T-helper 2 cell (primary cell): ENCODE data around the gene MSI2.

ENCODE experiments used
- DNase-seq, 5 experiments: peaks; one replicate each; pipeline versions ENCODE4 v3.0.0 to v3.0.0-alpha.2; 2012 to 2022

The MSI2 gene

GRCh38 chr17:57549468-57549867 lies 293.1 kb downstream of the MSI2 start:
- no peak for DNase-seq

GRCh38 chr17:57550016-57550415 lies 293.7 kb downstream of the MSI2 start:
- DNase-seq = no peak

GRCh38 chr17:57550668-57551315 lies 294.5 kb downstream of the MSI2 start:
- DNase-seq = no peak

GRCh38 chr17:57551321-57552079 lies 295.2 kb downstream of the MSI2 start:
- no peak for DNase-seq

GRCh38 chr17:57552114-57552624 lies 295.8 kb downstream of the MSI2 start:
- no peak for DNase-seq

- DNase-seq = no peak
Observed at GRCh38 chr17:57553526-57553925, 297.2 kb downstream of the MSI2 start.

GRCh38 chr17:57553991-57554825 lies 297.9 kb downstream of the MSI2 start:
- no peak for DNase-seq

- DNase-seq = no peak
Observed at GRCh38 chr17:57554826-57555635, 298.7 kb downstream of the MSI2 start.

GRCh38 chr17:57555636-57556175 lies 299.4 kb downstream of the MSI2 start:
- no peak for DNase-seq

GRCh38 chr17:57556320-57556719 lies 300.0 kb downstream of the MSI2 start:
- no peak for DNase-seq

- no peak for DNase-seq
Observed at GRCh38 chr17:57556977-57557376, 300.7 kb downstream of the MSI2 start.

- DNase-seq = no peak
Observed at GRCh38 chr17:57557416-57557815, 301.1 kb downstream of the MSI2 start.

GRCh38 chr17:57557834-57558681 lies 301.7 kb downstream of the MSI2 start:
- DNase-seq = no peak

GRCh38 chr17:57559226-57559625 lies 302.9 kb downstream of the MSI2 start:
- no peak for DNase-seq

GRCh38 chr17:57559634-57560318 lies 303.5 kb downstream of the MSI2 start:
- no peak for DNase-seq

GRCh38 chr17:57560319-57560705 lies 304.0 kb downstream of the MSI2 start:
- DNase-seq = no peak

GRCh38 chr17:57561072-57561861 lies 304.9 kb downstream of the MSI2 start:
- no peak for DNase-seq

- DNase-seq = no peak
Observed at GRCh38 chr17:57562184-57562698, 305.9 kb downstream of the MSI2 start.

GRCh38 chr17:57563958-57564357 lies 307.6 kb downstream of the MSI2 start:
- DNase-seq = no peak
